ENCODE measurements around the gene MYO18B. TPM values are rescaled to one million over a fixed set of nuclear protein-coding genes. Genes with fewer than 3 reads are reported as not detected.

MYO18B gene
- total and polyA plus RNA-seq, 2 of the 8 experiments (the other 6 are each of a cell fraction or from before 2014, with no cell fraction given), result 0.62 to 0.78 TPM

DNA sequence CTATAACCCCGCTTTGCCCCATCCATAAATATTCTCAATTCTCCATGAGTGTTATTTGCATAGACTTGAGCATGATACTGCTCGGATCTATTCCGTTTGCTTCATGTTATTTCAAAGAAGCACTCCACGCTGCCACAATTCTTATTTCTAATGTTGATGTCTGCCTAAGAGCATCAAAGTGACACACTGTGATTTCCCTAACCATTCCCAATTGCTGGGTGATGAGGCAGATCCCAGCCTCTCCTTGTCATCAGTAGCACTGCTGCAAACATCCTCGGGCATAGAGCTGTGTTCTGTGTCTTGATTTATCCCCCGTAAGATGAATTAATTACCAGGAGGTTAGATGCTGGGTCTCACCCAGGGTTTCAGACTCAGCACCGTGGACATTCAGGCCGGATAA lies 249.0 kb downstream of the MYO18B start:
- Histone ChIP-seq H4K91ac (replicated peaks; ENCODE audit: insufficient read length, low read length) (no peak overlapping the region), H3K27ac (ENCODE audit: low read depth, low read length) (no peak overlapping the region), H4K5ac (ENCODE audit: insufficient read length, low read depth, low read length) (no peak overlapping the region), H4K8ac (ENCODE audit: extremely low read depth, insufficient read depth, low read length) (no peak overlapping the region), H3K9ac (replicated peaks in 1 of 4; ENCODE audit: extremely low read depth in 1 of 4, low read depth in 3 of 4, low read length in 3 of 4) (no peak overlapping the region), H3K4ac (replicated peaks; ENCODE audit: insufficient read length, low read depth, low read length) (no peak overlapping the region), H2AK5ac (ENCODE audit: low read depth, low read length) (no peak overlapping the region), H2BK120ac (replicated peaks; ENCODE audit: low read depth, low read length) (no peak overlapping the region), H2AFZ (ENCODE audit: low read length) (no peak overlapping the region), H2BK5ac (ENCODE audit: low read depth, low read length) (no peak overlapping the region), H3K18ac (ENCODE audit: extremely low read depth, low read length) (no peak overlapping the region), H3K4me3 (ENCODE audit: extremely low read depth in 1 of 4, insufficient read depth in 2 of 4, low read depth in 3 of 4, low read length in 4 of 4) (no peak overlapping the region), H3K56ac (replicated peaks; ENCODE audit: insufficient read length, low read depth, low read length) (no peak overlapping the region), H3K4me2 (ENCODE audit: insufficient read depth in 1 of 2, low read depth in 2 of 2, low read length in 2 of 2) (no peak overlapping the region), H2BK20ac (ENCODE audit: low read length) (no peak overlapping the region), H3K79me2 (ENCODE audit: control insufficient read depth in 1 of 2, insufficient read depth in 2 of 2, low read length in 2 of 2) (no peaks in the 10 kb centered on the region), H3K9me3 (ENCODE audit: insufficient read depth in 2 of 2, low read depth in 1 of 2, low read length in 1 of 2) (no peaks in the 10 kb centered on the region), H3K14ac (ENCODE audit: insufficient read length) (no peak overlapping the region), H3K36me3 (ENCODE audit: control insufficient read depth in 2 of 4, insufficient read depth in 4 of 4, low read length in 3 of 4) (no peaks in the 10 kb centered on the region), H2BK15ac (ENCODE audit: low read length) (no peak overlapping the region), H3K27me3 (replicated peaks in 1 of 4; ENCODE audit: control insufficient read depth in 3 of 4, extremely low read depth in 1 of 4, insufficient read depth in 3 of 4, low read length in 3 of 4) (no peaks in the 10 kb centered on the region), H3K79me1 (ENCODE audit: low read depth, low read length) (no peaks in the 10 kb centered on the region), H3K4me1 (replicated peaks in 1 of 4; ENCODE audit: control insufficient read depth in 3 of 4, insufficient read depth in 4 of 4, low read length in 3 of 4) (no peaks in the 10 kb centered on the region), H4K20me1 (replicated peaks in 1 of 2; ENCODE audit: control insufficient read depth in 1 of 2, insufficient read depth in 2 of 2, low read length in 2 of 2) (no peaks in the 10 kb centered on the region), H2BK12ac (ENCODE audit: low read depth, low read length) (no peak overlapping the region), H3K23ac (ENCODE audit: insufficient read length) (no peak overlapping the region), H3K23me2 (ENCODE audit: low read depth, low read length) (no peaks in the 10 kb centered on the region)
- TF ChIP-seq CHD1 (IDR thresholded peaks at IDR 0.05; ENCODE audit: low read depth, low read length) (no peak), POLR2AphosphoS5 (IDR thresholded peaks at IDR 0.05; ENCODE audit: low read depth, low read length) (no peak), RXRA (IDR thresholded peaks at IDR 0.05; ENCODE audit: insufficient read depth, low read depth, low read length) (no peak)
- DNase-seq (ENCODE audit: low read depth in 1 of 2, low spot score in 2 of 2) (no peak), FAIRE-seq (no peak)
- CTCF ChIA-PET (ENCODE audit: partially characterized antibody), result interaction anchor here (1.0 kb wide), 2 partner anchors 54 to 87 kb away, joined by 3 read pairs; no protein-coding TSS in a partner anchor
- 72% methylated on average over 7 of the region's 8 CpGs; no CpG with 5 or more reads in 1 of the 2 experiments for WGBS, 2 experiments (ENCODE audit: extremely low coverage in 1 of 2, insufficient coverage in 1 of 2, insufficient read length in 1 of 2, insufficient replicate concordance in 2 of 2, low coverage in 1 of 2, low lambda C conversion rate in 2 of 2, missing lambda C conversion rate in 1 of 2)
- POLR2A ChIA-PET (ENCODE audit: partially characterized antibody), result no interaction called here
